ENCODE results near the gene SDC4. TPM values are rescaled to one million over a fixed set of nuclear protein-coding genes. Genes with fewer than 3 reads are reported as not detected.

The SDC4 gene
- total RNA-seq, 6 donors from 2014 or later = 178 to 568 (median 291) TPM

DNA sequence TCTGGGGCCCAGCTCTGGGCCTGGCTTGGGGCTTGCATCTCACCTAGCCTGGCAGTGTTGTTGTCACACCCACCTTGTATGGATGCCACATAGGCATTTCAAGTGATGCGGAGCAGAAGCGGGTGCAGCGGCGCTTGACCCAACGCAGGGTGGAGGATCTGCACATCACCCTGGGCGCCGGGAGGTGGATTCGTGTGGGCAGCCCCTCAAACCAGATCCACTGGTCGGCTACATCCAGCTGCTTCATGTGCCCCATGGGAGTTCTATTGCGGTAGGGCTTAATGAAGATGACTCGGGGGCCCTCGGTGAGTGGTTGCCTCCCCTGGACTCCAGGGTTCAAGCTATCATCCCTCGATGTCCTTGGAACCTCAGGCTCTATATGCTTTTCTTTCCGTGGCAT lies 26.7 kb upstream of the SDC4 start:
- Histone ChIP-seq H3K27ac (no peak overlapping the region), H3K9me3 (no peaks in the 10 kb centered on the region), H3K36me3 (no peaks in the 10 kb centered on the region), H3K4me1 (peaks cover 12 to 25% (median 19%) of the 10 kb centered on the region in 4 donors), H3K27me3 (no peaks in the 10 kb centered on the region), H3K4me3 (no peak overlapping the region)
- peak in 1 of 2 donors; percentile 53 for DNase-seq
- TF ChIP-seq POLR2A (IDR thresholded peaks at IDR 0.05) = no peak
- TF ChIP-seq EP300 (IDR thresholded peaks at IDR 0.05) = no peak
- TF ChIP-seq, protein P1, sequence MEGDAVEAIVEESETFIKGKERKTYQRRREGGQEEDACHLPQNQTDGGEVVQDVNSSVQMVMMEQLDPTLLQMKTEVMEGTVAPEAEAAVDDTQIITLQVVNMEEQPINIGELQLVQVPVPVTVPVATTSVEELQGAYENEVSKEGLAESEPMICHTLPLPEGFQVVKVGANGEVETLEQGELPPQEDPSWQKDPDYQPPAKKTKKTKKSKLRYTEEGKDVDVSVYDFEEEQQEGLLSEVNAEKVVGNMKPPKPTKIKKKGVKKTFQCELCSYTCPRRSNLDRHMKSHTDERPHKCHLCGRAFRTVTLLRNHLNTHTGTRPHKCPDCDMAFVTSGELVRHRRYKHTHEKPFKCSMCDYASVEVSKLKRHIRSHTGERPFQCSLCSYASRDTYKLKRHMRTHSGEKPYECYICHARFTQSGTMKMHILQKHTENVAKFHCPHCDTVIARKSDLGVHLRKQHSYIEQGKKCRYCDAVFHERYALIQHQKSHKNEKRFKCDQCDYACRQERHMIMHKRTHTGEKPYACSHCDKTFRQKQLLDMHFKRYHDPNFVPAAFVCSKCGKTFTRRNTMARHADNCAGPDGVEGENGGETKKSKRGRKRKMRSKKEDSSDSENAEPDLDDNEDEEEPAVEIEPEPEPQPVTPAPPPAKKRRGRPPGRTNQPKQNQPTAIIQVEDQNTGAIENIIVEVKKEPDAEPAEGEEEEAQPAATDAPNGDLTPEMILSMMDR (IDR thresholded peaks at IDR 0.05) = no peak
- no peak for TF ChIP-seq POLR2AphosphoS5 (IDR thresholded peaks at IDR 0.05)
- ATAC-seq (ENCODE audit: low FRiP score in 2 of 2) = no peak
- WGBS, 2 donors = 97 to 98% methylated on average over 14 of the region's 14 CpGs

GRCh38 chr20:45374101-45374467 lies 25.9 kb upstream of the SDC4 start:
- TF ChIP-seq EP300 (IDR thresholded peaks at IDR 0.05) = no peak
- TF ChIP-seq POLR2AphosphoS5 (IDR thresholded peaks at IDR 0.05) = no peak
- TF ChIP-seq POLR2A (IDR thresholded peaks at IDR 0.05) = no peak
- TF ChIP-seq, protein P1 (IDR thresholded peaks at IDR 0.05) = no peak
- WGBS, 2 donors = 56 to 59% methylated on average over 9 of the region's 9 CpGs

DNA sequence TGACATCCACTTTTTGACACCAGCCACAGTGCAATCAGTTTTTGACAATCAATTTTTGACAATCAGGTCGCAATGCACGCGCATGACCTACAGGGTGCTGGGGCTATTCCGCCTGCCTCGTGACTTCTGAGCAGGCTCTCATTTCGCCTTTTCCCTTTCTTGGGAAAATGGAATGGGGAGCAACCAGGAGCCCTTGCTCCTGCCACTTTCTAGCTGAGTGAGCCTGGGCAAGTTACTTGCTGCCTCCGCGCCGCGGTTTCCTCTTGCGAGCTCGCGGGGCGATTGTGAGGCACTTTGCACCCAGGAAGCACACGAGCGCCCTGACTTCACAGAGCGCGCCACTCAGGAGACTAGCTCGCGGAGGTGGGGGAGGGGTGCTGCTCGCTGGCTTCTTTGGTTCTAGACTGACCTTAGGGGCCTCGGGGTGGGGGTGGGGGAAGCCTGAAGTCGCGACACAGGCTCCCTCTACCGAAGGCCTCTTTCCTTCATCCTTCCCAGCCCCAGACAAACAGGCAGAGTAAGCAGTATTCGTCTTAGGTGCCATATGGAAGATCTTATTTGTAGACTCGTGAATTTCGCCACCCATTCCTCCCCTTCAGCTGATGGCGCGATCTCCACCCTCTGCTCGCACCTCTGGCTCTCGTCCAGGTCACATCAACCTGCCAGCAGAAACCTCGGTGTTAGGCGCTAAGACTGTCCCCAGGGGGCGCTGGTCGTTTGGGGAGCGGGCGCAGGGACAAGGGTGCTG lies 25.3 kb upstream of the SDC4 start:
- Histone ChIP-seq H3K27ac (peak overlapping the region; percentile 66 to 76 (median 72)), H3K4me1 (peaks cover 15 to 30% (median 20%) of the 10 kb centered on the region in 4 donors), H3K4me3 (peak overlapping the region; percentile 33 to 55 (median 46)), H3K36me3 (peaks cover 0 to 3% (median 1%) of the 10 kb centered on the region in 4 donors), H3K27me3 (no peaks in the 10 kb centered on the region), H3K9me3 (no peaks in the 10 kb centered on the region)
- peak; percentile 89 to 90 for ATAC-seq (ENCODE audit: low FRiP score in 2 of 2)
- TF ChIP-seq EP300 (IDR thresholded peaks at IDR 0.05) = no peak
- peak; percentile 8 to 38 for TF ChIP-seq POLR2AphosphoS5 (IDR thresholded peaks at IDR 0.05)
- TF ChIP-seq, protein P1 (IDR thresholded peaks at IDR 0.05) = peak; percentile 84 to 92 (median 88)
- DNase-seq = peak; percentile 89 to 92
- WGBS, 2 donors = 6 to 7% methylated on average over 23 to 38 of the region's 38 CpGs

More at GRCh38 chr20:45374101-45374467, 25.9 kb upstream of the SDC4 start:
- Histone ChIP-seq H3K27ac (peak overlapping the region in 2 of 4 donors; percentile 69 to 75), H3K4me3 (peak overlapping the region in 3 of 4 donors; percentile 45 to 55 (median 48)), H3K9me3 (no peaks in the 10 kb centered on the region), H3K4me1 (peaks cover 12 to 25% (median 20%) of the 10 kb centered on the region in 4 donors), H3K27me3 (no peaks in the 10 kb centered on the region), H3K36me3 (no peaks in the 10 kb centered on the region)
- DNase-seq = no peak
- ATAC-seq (ENCODE audit: low FRiP score in 2 of 2) = no peak

DNA sequence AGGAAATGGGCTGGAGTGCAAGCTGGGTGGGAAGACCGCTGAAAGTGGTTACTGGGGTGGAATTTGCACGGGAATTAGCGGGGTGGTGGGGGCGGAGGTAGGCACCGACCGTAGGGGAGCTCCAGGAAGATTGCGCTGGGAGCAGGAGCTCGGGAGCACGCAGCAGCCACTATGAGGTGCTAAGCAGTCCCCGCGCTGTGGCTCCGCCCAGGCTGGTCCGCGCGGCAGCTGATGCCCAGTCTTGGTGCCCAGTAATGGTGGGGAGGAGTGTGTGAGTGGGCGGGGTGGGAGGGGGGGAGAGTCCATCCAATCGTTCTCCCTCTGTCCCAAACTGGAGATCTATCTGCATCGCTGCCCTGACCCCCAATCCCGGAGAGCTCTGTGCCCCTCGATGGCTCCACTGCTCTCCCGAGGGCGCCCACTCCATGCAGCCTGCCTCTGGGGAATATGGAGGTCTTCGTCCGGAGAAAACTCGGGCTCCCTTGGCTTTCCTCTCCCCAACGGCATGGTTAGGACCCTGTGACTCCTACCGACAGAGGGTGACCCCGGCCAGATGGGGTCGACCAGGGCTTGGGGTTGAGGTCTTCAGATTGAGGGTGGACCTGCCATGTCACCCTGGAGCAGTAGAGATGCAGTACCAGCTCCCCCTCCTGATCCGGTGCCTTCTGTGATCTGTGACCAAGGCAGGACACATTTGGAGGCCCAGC lies 24.6 kb upstream of the SDC4 start:
- 59 to 62% methylated on average over 17 to 30 of the region's 30 CpGs for WGBS, 2 donors
- Histone ChIP-seq H3K27ac (peak overlapping the region; percentile 66 to 76 (median 72)), H3K36me3 (peaks cover 0 to 10% (median 4%) of the 10 kb centered on the region in 4 donors)

More for the DNA sequence above, 24.6 kb upstream of the SDC4 start:
- Histone ChIP-seq H3K4me1 (peaks cover 15 to 37% (median 21%) of the 10 kb centered on the region in 4 donors), H3K4me3 (peak overlapping the region in 3 of 4 donors; percentile 45 to 55 (median 48)), H3K27me3 (no peaks in the 10 kb centered on the region), H3K9me3 (no peaks in the 10 kb centered on the region)
- peak; percentile 66 to 82 for DNase-seq
- peak; percentile 28 to 78 for ATAC-seq (ENCODE audit: low FRiP score in 2 of 2)
- no peak for TF ChIP-seq POLR2AphosphoS5 (IDR thresholded peaks at IDR 0.05)
- TF ChIP-seq, protein P1 (IDR thresholded peaks at IDR 0.05) = peak in 1 of 6 experiments; percentile 26
